Activated effector memory CD4-positive, alpha-beta T cell treated with Interleukin-2 at 50 U/mL for 16 hours (primary cell): Measurements from ENCODE around the gene ZNF766.
"Not testable (repeated sequence)": the region's sequence is repeated elsewhere in the genome, so short reads cannot be mapped to it uniquely, and the experiment has no call there.

Source experiments
- DNase-seq: peaks from one replicate; pipeline ENCODE4 v3.0.0-alpha.2; 2020

ZNF766 gene

DNA sequence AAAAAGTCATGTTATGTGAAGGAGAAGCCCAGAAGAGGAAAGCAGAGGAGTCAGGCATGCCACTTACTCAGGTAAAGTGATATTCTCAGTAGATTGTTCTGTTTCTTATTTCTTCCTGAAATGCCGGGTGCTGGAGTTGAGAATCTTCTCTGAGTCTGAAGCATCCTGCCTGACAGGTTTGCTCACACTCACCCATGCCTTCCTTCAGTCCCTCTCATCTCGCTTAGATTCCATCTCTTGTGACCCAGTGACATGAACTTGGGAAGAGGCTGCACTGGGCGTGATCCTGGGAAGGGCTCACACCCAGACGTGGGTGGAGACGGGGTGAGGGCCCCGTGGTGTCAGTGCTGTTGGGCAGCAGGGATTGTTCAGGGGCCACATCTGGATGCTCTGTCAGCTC is 8.1 kb downstream of the ZNF766 start:
- DNase-seq: no peak

- no peak for DNase-seq
Measured at GRCh38 chr19:52286256-52286655, 16.9 kb downstream of the ZNF766 start.

DNA sequence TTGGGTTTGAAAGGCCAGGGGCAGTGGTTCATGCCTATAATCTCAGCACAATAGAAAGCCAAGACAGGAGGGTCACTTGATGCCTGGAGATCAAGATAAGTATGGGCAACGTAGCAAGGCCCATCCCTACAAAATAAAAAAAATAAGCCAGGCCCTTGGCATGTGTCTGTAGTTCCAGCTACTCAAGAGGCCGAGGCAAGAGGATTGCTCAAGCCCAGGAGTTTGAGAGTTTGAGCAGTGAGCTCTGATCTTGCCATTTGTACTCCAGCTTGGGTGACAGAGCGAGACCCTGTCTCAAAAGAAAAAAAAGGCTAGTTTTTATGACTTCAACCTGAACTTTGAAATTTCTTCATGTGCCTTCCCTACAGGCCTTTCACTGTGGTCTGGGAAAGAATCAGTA is 22.4 kb downstream of the ZNF766 start:
- DNase-seq: no peak

DNA sequence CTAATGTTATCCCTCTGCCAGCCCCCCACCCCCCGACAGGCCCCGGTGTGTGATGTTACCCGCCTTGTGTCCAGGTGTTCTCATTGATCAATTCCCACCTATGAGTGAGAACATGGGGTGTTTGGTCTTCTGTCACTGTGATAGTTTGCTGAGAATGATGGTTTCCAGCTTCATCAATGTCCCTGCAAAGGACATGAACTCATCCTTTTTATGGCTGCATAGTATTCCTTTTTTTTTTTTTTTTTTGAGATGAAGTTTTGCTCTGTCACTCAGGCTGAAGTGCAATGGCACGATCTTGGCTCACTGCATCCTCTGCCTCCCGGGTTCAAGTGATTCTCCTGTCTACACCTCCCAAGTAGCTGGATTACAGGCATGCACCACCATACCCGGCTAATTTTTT is 23.6 kb downstream of the ZNF766 start:
- not testable (repeated sequence) for DNase-seq

GRCh38 chr19:52296400-52296772 is 27.0 kb downstream of the ZNF766 start:
- no peak for DNase-seq

- DNase-seq: peak; percentile 78
Measured at GRCh38 chr19:52296773-52297600, 27.6 kb downstream of the ZNF766 start, which contains the start of gene ZNF480. ZNF480 (plus strand) TSS chr19:52297169; CDS start chr19:52300413, 3,244 bp downstream.

- no peak for DNase-seq
Measured at GRCh38 chr19:52297601-52298364, 28.4 kb downstream of the ZNF766 start.

- no peak for DNase-seq
Measured at GRCh38 chr19:52307275-52307674, 37.9 kb downstream of the ZNF766 start.

- DNase-seq: no peak
Measured at GRCh38 chr19:52322429-52322828, 53.0 kb downstream of the ZNF766 start.

- no peak for DNase-seq
Measured at GRCh38 chr19:52331757-52332156, 62.4 kb downstream of the ZNF766 start.

GRCh38 chr19:52335768-52336116 is 66.4 kb downstream of the ZNF766 start:
- no peak for DNase-seq

DNA sequence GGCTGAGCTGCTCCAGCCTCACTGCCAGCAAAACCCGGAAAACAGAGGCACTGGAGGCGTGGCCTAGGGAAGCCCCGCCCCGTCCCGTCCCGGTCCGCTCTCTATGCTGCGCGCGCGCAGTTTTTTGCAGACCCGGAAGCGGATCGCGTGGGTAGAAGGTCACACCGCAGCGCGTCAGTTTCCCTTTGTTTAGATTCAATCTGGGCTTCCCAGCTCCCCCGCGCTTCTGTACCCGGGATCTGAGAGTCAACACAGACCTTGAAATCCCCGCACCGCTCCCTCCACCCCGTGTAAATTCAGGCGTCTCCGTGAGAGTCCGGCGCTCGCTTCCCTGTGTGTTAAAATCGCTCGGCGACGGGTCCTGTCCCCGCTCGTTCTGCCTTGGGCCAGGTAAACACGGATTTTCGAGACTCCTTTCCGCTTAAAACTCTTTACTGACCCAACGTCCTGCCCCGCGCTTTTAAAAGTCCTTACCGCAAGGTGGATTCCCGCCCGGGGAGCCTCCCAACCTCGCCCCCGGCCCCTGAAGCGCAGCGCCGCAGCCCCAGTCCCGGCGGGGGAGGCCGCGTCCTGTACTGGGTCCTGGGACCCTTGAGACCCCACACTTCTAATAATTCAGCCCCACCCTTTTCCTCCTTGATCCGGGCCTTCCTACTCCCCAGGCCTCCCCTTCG is 66.9 kb downstream of the ZNF766 start, which contains the start of gene ZNF610:
Gene ZNF610, plus strand, starts transcription at position 127 of the 674 bp plus-strand sequence. CDS start 12,930 bp downstream, outside the sequence.
- DNase-seq: peak; percentile 78

DNA sequence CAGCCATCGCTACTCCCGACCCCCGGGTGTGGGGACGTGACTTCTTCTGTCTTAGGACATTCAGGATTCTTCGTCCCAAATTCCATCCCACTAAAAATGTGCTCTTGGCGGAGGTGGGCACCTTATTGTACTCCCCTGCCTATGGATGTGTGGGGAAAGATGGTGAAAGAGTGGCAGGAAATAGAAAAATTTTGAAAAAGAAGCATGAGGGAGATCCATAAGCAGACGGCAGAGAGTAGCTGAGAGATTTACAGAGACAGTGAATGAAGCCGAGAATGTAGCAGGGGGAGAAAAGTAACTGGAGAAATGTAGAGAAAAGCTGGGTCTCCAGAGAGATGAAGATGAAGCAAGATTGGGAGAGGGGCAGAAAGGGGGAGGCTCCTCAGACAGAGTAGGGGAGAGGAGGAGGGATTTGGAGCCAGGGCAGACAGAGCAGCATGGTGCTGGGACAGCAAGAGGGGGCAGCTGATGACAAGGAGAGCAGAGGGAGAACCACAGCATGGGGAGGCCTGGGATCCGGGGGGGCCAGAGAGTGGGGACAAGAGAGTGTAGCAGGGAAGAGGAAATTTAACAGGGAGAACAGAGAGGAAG is 67.5 kb downstream of the ZNF766 start:
- no peak for DNase-seq

- not testable (repeated sequence) for DNase-seq
Measured at GRCh38 chr19:52339022-52339421, 69.6 kb downstream of the ZNF766 start.

DNA sequence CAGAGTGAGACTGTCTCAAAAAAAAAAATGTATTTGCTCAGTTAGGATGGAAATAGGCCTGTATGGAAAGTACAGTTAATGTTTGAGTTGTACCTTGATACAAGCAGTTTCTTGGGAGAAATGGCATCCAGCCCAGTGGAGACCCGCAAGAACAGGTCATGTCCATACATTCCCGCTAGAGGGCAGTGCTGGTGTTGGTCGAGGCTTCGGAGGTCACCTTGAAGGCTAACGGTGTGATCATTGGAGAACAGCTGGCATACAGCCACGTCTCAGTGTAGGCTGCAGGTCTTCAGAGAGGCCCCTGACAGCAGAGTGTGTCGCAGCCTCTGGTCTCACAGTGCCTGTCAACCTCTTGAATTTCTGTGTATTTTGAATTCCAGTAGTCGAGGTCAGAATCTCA is 74.2 kb downstream of the ZNF766 start:
- DNase-seq: peak; percentile 28

DNA sequence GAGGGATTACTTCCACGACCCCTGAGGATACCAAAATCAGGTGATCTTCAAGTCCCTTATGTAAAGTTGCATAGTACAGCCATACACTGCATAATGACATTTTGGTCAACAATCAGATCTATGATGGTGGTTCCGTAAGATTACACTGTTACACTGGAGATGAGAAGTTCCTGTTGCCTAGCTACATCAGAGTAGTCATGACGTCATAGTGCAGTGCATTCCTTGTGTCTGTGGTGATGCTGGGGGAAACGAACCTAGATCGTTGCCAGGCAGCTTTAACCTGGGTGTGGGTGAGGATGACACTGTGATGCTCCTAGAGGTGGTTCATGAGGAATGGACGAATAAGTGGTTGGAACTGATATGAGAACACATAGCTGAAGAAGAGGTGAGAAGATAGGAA is 75.8 kb downstream of the ZNF766 start:
- DNase-seq: no peak
